ENCODE measurements around the gene COL27A1. TPM values are rescaled to one million over a fixed set of nuclear protein-coding genes. Genes with fewer than 3 reads are reported as not detected.

COL27A1 gene
- total RNA-seq, 2 donors from 2014 or later = 1.3 to 2.4 TPM

GRCh38 chr9:114221706-114222465 lies 66.5 kb downstream of the COL27A1 start:
- Mint-ChIP-seq H3K4me1 (ENCODE audit: low read depth) (no peaks in the 10 kb centered on the region), H3K36me3 (ENCODE audit: insufficient read depth in 2 of 2) (no peaks in the 10 kb centered on the region), H3K27me3 (ENCODE audit: low read depth) (no peaks in the 10 kb centered on the region), H3K9me3 (no peaks in the 10 kb centered on the region), H3K27ac (no peak overlapping the region), H3K4me3 (no peak overlapping the region)
- DNase-seq (no peak), ATAC-seq (replicated peaks in 1 of 2) (no peak)

GRCh38 chr9:114223564-114224246 lies 68.4 kb downstream of the COL27A1 start:
- Mint-ChIP-seq H3K36me3 (ENCODE audit: insufficient read depth in 2 of 2) (no peaks in the 10 kb centered on the region), H3K4me1 (ENCODE audit: low read depth) (no peaks in the 10 kb centered on the region), H3K4me3 (no peak overlapping the region), H3K27ac (no peak overlapping the region), H3K9me3 (no peaks in the 10 kb centered on the region), H3K27me3 (ENCODE audit: low read depth) (no peaks in the 10 kb centered on the region)
- no peak for ATAC-seq (replicated peaks in 1 of 2)
- no peak for DNase-seq

- Mint-ChIP-seq H3K4me1 (ENCODE audit: low read depth) (no peaks in the 10 kb centered on the region), H3K36me3 (ENCODE audit: insufficient read depth in 2 of 2) (no peaks in the 10 kb centered on the region), H3K4me3 (no peak overlapping the region), H3K27me3 (ENCODE audit: low read depth) (no peaks in the 10 kb centered on the region), H3K27ac (no peak overlapping the region), H3K9me3 (no peaks in the 10 kb centered on the region)
- no peak for ATAC-seq (replicated peaks in 1 of 2)
- no peak for DNase-seq
These were observed 68.9 kb downstream of the COL27A1 start for GRCh38 chr9:114224247-114224610.

GRCh38 chr9:114225561-114226212 lies 70.3 kb downstream of the COL27A1 start:
- no peak for DNase-seq
- Mint-ChIP-seq H3K36me3 (ENCODE audit: insufficient read depth in 2 of 2) (no peaks in the 10 kb centered on the region), H3K4me3 (no peak overlapping the region), H3K9me3 (no peaks in the 10 kb centered on the region), H3K27me3 (ENCODE audit: low read depth) (no peaks in the 10 kb centered on the region), H3K4me1 (ENCODE audit: low read depth) (no peaks in the 10 kb centered on the region), H3K27ac (no peak overlapping the region)
- no peak for ATAC-seq (replicated peaks in 1 of 2)

- Mint-ChIP-seq H3K4me3 (no peak overlapping the region), H3K4me1 (ENCODE audit: low read depth) (no peaks in the 10 kb centered on the region), H3K27ac (no peak overlapping the region), H3K27me3 (ENCODE audit: low read depth) (no peaks in the 10 kb centered on the region), H3K36me3 (ENCODE audit: insufficient read depth in 2 of 2) (no peaks in the 10 kb centered on the region), H3K9me3 (no peaks in the 10 kb centered on the region)
- ATAC-seq (replicated peaks in 1 of 2) (no peak), DNase-seq (no peak)
These were observed 71.1 kb downstream of the COL27A1 start for GRCh38 chr9:114226246-114227055.

- Mint-ChIP-seq H3K9me3 (no peaks in the 10 kb centered on the region), H3K27me3 (ENCODE audit: low read depth) (no peaks in the 10 kb centered on the region), H3K27ac (no peak overlapping the region), H3K4me3 (no peak overlapping the region), H3K4me1 (ENCODE audit: low read depth) (no peaks in the 10 kb centered on the region), H3K36me3 (ENCODE audit: insufficient read depth in 2 of 2) (no peaks in the 10 kb centered on the region)
- ATAC-seq (replicated peaks in 1 of 2) (no peak), DNase-seq (no peak)
These were observed 72.1 kb downstream of the COL27A1 start for GRCh38 chr9:114227288-114228015.

GRCh38 chr9:114228016-114228808 lies 72.9 kb downstream of the COL27A1 start:
- Mint-ChIP-seq H3K9me3 (no peaks in the 10 kb centered on the region), H3K27ac (no peak overlapping the region), H3K36me3 (ENCODE audit: insufficient read depth in 2 of 2) (no peaks in the 10 kb centered on the region), H3K27me3 (ENCODE audit: low read depth) (no peaks in the 10 kb centered on the region), H3K4me1 (ENCODE audit: low read depth) (no peaks in the 10 kb centered on the region), H3K4me3 (no peak overlapping the region)
- DNase-seq (no peak), ATAC-seq (replicated peaks in 1 of 2) (no peak)

GRCh38 chr9:114229295-114229694 lies 74.0 kb downstream of the COL27A1 start:
- DNase-seq (no peak), ATAC-seq (replicated peaks in 1 of 2) (no peak)
- Mint-ChIP-seq H3K4me3 (no peak overlapping the region), H3K36me3 (ENCODE audit: insufficient read depth in 2 of 2) (no peaks in the 10 kb centered on the region), H3K4me1 (ENCODE audit: low read depth) (no peaks in the 10 kb centered on the region), H3K27me3 (ENCODE audit: low read depth) (no peaks in the 10 kb centered on the region), H3K27ac (no peak overlapping the region), H3K9me3 (no peaks in the 10 kb centered on the region)

GRCh38 chr9:114230068-114230467 lies 74.7 kb downstream of the COL27A1 start:
- Mint-ChIP-seq H3K4me3 (no peak overlapping the region), H3K4me1 (ENCODE audit: low read depth) (no peaks in the 10 kb centered on the region), H3K36me3 (ENCODE audit: insufficient read depth in 2 of 2) (no peaks in the 10 kb centered on the region), H3K27me3 (ENCODE audit: low read depth) (no peaks in the 10 kb centered on the region), H3K27ac (no peak overlapping the region), H3K9me3 (no peaks in the 10 kb centered on the region)
- DNase-seq = no peak
- no peak for ATAC-seq (replicated peaks in 1 of 2)

- Mint-ChIP-seq H3K27me3 (ENCODE audit: low read depth) (no peaks in the 10 kb centered on the region), H3K4me1 (ENCODE audit: low read depth) (no peaks in the 10 kb centered on the region), H3K27ac (no peak overlapping the region), H3K36me3 (ENCODE audit: insufficient read depth in 2 of 2) (no peaks in the 10 kb centered on the region), H3K9me3 (no peaks in the 10 kb centered on the region), H3K4me3 (no peak overlapping the region)
- no peak for DNase-seq
- ATAC-seq (replicated peaks in 1 of 2) = no peak
These were observed 75.9 kb downstream of the COL27A1 start for GRCh38 chr9:114231273-114231672.

GRCh38 chr9:114231719-114232449 lies 76.5 kb downstream of the COL27A1 start:
- no peaks in the 10 kb centered on the region for H3K4me1 Mint-ChIP-seq (ENCODE audit: low read depth)
- H3K4me3 Mint-ChIP-seq = no peak overlapping the region
- ATAC-seq (replicated peaks in 1 of 2) = no peak
- H3K27me3 Mint-ChIP-seq (ENCODE audit: low read depth) = no peaks in the 10 kb centered on the region
- no peak for DNase-seq
- H3K27ac Mint-ChIP-seq = no peak overlapping the region
- no peaks in the 10 kb centered on the region for H3K9me3 Mint-ChIP-seq
- H3K36me3 Mint-ChIP-seq (ENCODE audit: insufficient read depth in 2 of 2) = no peaks in the 10 kb centered on the region

All from activated T-cell treated with anti-CD3 and anti-CD28 coated beads, Interleukin-2, amount 50 U/mL, for 72 hours (primary cell).